ENCODE results near the gene PARD3B. TPM values are rescaled to one million over a fixed set of nuclear protein-coding genes. Genes with fewer than 3 reads are reported as not detected.

PARD3B gene
- polyA plus RNA-seq, 3 donors = not detected

GRCh38 chr2:204692790-204693189 is 147.5 kb downstream of the PARD3B start:
- H3K4me3 ChIP-seq (replicated peaks in 1 of 3; ENCODE audit: low read depth in 2 of 3, low read length in 3 of 3) = no peak overlapping the region
- WGBS (ENCODE audit: insufficient coverage) = no CpG with 5 or more reads among the region's 2 CpGs
- H3K4me1 ChIP-seq (ENCODE audit: control insufficient read depth in 1 of 2, insufficient read depth in 2 of 2, low read length in 2 of 2) = no peaks in the 10 kb centered on the region
- Mint-ChIP-seq H3K4me1 (no peaks in the 10 kb centered on the region), H3K36me3 (no peaks in the 10 kb centered on the region), H3K9me3 (peaks cover 0 to 3% (median 0%) of the 10 kb centered on the region in 7 donors), H3K27ac (no peak overlapping the region), H3K27me3 (ENCODE audit: low read depth in 3 of 3) (peaks cover 0 to 1% (median 1%) of the 10 kb centered on the region in 3 donors), H3K4me3 (no peak overlapping the region)
- H3K9ac ChIP-seq (ENCODE audit: insufficient read depth, low read length, poor library complexity, severe bottlenecking) = no peak overlapping the region
- DNase-seq = no peak
- H3K36me3 ChIP-seq (replicated peaks in 1 of 2; ENCODE audit: control insufficient read depth in 1 of 2, insufficient read depth in 2 of 2, low read length in 2 of 2) = no peaks in the 10 kb centered on the region
- H4K20me1 ChIP-seq (ENCODE audit: insufficient read depth, low read length) = no peaks in the 10 kb centered on the region
- no peak overlapping the region for H2AFZ ChIP-seq (ENCODE audit: insufficient read depth, low read depth, low read length, poor library complexity, severe bottlenecking)
- H3K27ac ChIP-seq (ENCODE audit: low read depth in 1 of 2, low read length in 2 of 2) = no peak overlapping the region
- no peaks in the 10 kb centered on the region for H3K27me3 ChIP-seq (ENCODE audit: control insufficient read depth in 2 of 2, insufficient read depth in 2 of 2, low read length in 2 of 2)
- intact Hi-C loops (cut with micrococcal nuclease) = no loop called here
- H3K9me3 ChIP-seq (replicated peaks in 1 of 2; ENCODE audit: control insufficient read depth in 1 of 2, insufficient read depth in 1 of 2, low read length in 2 of 2) = no peaks in the 10 kb centered on the region
- no peaks in the 10 kb centered on the region for H3K79me2 ChIP-seq (ENCODE audit: insufficient read depth, low read length)
- H3K4me2 ChIP-seq (replicated peaks; ENCODE audit: extremely low read depth, low read length, poor library complexity, severe bottlenecking) = no peak overlapping the region
- TF ChIP-seq CTCF (IDR thresholded peaks at IDR 0.05) = no peak

GRCh38 chr2:204693262-204693661 is 148.0 kb downstream of the PARD3B start:
- no peak for DNase-seq
- no peak overlapping the region for H2AFZ ChIP-seq (ENCODE audit: insufficient read depth, low read depth, low read length, poor library complexity, severe bottlenecking)
- no peak overlapping the region for H3K9ac ChIP-seq (ENCODE audit: insufficient read depth, low read length, poor library complexity, severe bottlenecking)
- Mint-ChIP-seq H3K36me3 (no peaks in the 10 kb centered on the region), H3K27ac (no peak overlapping the region), H3K27me3 (ENCODE audit: low read depth in 3 of 3) (peaks cover 0 to 1% (median 1%) of the 10 kb centered on the region in 3 donors), H3K4me3 (no peak overlapping the region), H3K4me1 (no peaks in the 10 kb centered on the region), H3K9me3 (peaks cover 0 to 3% (median 0%) of the 10 kb centered on the region in 7 donors)
- intact Hi-C loops (cut with micrococcal nuclease) = no loop called here
- H3K36me3 ChIP-seq (replicated peaks in 1 of 2; ENCODE audit: control insufficient read depth in 1 of 2, insufficient read depth in 2 of 2, low read length in 2 of 2) = no peaks in the 10 kb centered on the region
- no peak overlapping the region for H3K27ac ChIP-seq (ENCODE audit: low read depth in 1 of 2, low read length in 2 of 2)
- no peak overlapping the region for H3K4me2 ChIP-seq (replicated peaks; ENCODE audit: extremely low read depth, low read length, poor library complexity, severe bottlenecking)
- 80% methylated on average over 1 of the region's 3 CpGs for WGBS (ENCODE audit: insufficient coverage)
- H3K4me1 ChIP-seq (ENCODE audit: control insufficient read depth in 1 of 2, insufficient read depth in 2 of 2, low read length in 2 of 2) = no peaks in the 10 kb centered on the region
- TF ChIP-seq CTCF (IDR thresholded peaks at IDR 0.05) = no peak
- H3K27me3 ChIP-seq (ENCODE audit: control insufficient read depth in 2 of 2, insufficient read depth in 2 of 2, low read length in 2 of 2) = no peaks in the 10 kb centered on the region
- H4K20me1 ChIP-seq (ENCODE audit: insufficient read depth, low read length) = no peaks in the 10 kb centered on the region
- no peaks in the 10 kb centered on the region for H3K9me3 ChIP-seq (replicated peaks in 1 of 2; ENCODE audit: control insufficient read depth in 1 of 2, insufficient read depth in 1 of 2, low read length in 2 of 2)
- no peak overlapping the region for H3K4me3 ChIP-seq (replicated peaks in 1 of 3; ENCODE audit: low read depth in 2 of 3, low read length in 3 of 3)
- no peaks in the 10 kb centered on the region for H3K79me2 ChIP-seq (ENCODE audit: insufficient read depth, low read length)

Data from CD14-positive monocyte (primary cell).